Activated T-helper 9 cell treated with anti-CD3 and anti-CD28 coated beads, Interleukin-2, amount 50 U/mL, for 16 hours (primary cell): ENCODE results near the gene PET100.
"Not testable (repeated sequence)": the region's sequence is repeated elsewhere in the genome, so short reads cannot be mapped to it uniquely, and the experiment has no call there.

Experiments used
- DNase-seq: peaks from one replicate; pipeline ENCODE4 v3.0.0-alpha.2; 2020; ENCODE audit warnings: low read depth

Gene PET100

DNA sequence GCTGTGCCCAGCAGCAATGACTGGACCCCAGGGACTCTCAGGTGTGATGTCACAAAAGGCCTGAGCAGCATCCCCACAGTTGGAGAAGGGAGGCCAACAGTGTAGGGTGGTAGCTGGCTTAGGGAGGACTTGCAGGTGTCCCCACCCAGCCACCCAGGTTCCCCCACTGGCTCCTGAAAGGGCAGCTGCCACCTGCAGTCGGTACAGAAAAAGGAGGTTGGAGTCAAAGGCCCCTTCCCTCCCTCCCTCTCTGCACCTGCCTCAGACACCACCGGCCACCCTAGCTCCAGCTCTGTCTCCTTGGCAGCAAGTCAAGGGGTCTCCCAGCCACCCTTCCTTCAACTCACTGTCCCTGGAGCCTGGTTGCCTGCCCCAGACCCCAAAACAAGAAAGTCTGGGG, 4.1 kb downstream of the PET100 start, which contains the start of gene PCP2:
Gene PCP2, minus strand, starts transcription at position 22 of the 400 bp plus-strand sequence. CDS start 262 bp downstream, outside the sequence.
- no peak for DNase-seq

DNA sequence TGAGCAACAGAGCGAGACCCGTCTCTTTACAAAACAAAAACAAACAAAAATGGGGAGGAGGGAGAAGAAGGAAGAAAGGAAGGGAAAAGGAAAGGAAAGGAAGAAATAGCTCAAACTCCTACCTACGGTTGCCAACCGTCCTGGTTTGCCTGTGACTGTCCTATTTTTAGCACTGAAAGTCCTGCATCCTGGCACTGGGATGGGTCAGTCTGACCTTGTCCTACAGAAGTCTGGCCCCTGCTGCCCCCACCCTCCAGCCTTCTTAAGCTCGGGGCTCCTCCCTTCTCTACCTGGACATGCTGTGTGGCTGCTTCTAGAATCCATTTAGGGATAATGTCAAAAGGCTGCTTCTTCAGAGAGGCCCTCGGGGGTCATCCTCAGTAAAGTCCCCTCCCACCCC, 6.1 kb downstream of the PET100 start:
- no peak for DNase-seq

DNA sequence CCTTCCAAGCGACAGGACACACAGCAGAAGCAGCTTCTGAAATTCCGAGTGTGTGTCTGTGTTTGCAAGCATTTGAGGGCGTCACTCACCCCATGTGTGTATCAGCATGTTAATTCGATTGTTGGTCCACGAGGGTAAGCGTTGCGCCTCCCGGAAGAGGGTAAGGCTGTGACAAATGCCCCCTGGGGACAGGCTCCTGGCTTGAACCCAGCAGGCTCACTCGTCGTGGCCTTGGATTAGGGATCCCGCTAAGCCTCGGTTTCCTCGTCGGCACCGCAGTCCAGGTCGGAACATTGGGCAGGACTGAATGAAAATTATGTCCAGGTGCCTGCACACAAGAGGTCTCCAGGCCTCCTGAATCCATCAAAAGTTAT, 6.7 kb downstream of the PET100 start:
- no peak for DNase-seq

GRCh38 chr19:7636691-7637373, 7.2 kb downstream of the PET100 start, which contains the start of gene STXBP2:
Gene STXBP2 (plus strand): TSS chr19:7637110. CDS start chr19:7637150, 40 bp downstream.
- DNase-seq = peak; percentile 90

DNA sequence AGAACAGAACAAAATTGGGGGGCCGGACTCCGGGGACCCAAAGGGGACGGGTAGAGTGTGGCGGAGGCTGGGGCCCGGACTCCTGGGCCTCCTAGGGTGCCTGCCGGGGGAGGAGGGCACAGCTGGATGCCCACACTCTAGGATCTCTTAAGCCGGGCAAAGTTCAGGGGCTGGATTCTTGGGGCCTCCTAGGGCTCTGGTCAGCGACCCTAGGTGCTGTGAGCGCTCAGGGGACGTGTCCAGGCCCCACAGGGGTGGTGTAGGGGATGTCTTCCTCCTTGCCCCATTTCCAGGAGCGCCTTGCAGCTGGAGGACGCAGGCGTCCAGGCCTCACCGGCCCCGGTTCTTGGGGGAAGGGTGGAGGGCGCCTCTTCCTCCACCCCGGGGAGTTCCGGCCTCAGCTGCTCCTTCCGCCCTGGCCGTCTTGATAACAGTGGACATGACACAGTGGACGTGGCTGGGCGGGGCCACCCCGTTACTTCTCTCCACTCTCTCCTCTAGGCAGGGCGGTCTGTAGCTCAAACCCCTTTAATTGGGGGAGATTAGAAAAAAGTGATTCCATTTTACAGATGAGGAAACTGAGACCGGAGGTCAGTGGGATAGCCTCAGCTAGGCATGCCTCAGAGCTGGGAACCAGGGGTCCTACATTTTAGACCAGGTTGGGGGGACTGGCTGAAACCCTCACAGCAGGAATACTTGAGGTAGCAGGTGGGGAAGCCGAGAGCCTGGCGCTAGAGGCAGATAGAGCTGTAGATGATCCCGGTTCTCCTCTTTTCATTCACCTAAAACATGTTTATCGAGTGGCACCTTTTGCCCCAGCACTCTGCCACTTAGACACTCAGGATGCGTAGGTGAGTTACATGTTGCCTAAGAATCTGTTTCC, 8.0 kb downstream of the PET100 start:
- DNase-seq = no peak

GRCh38 chr19:7638802-7639465, 9.3 kb downstream of the PET100 start:
- DNase-seq = no peak

GRCh38 chr19:7639863-7640348, 10.3 kb downstream of the PET100 start:
- DNase-seq = no peak

DNA sequence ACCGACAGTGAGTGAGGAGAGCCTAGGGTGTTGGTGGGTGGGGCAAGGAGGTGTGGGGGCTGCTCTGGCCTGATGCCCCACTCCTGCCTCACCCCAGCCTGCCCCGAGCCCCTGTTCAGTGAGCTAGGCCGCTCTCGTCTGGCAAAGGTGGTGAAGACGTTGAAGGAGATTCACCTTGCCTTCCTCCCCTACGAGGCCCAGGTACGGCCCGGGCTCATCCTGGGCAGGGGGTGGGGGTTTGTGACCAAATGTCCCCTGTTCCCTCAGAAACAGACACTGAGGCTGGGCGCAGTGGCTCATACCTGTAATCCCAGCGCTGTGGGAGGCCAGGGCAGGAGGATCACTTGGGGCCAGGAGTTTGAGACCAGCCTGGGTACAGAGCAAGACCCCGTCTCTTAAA, 11.2 kb downstream of the PET100 start:
- DNase-seq = no peak

- no peak for DNase-seq
Observed at GRCh38 chr19:7641290-7642276, 12.0 kb downstream of the PET100 start.

DNA sequence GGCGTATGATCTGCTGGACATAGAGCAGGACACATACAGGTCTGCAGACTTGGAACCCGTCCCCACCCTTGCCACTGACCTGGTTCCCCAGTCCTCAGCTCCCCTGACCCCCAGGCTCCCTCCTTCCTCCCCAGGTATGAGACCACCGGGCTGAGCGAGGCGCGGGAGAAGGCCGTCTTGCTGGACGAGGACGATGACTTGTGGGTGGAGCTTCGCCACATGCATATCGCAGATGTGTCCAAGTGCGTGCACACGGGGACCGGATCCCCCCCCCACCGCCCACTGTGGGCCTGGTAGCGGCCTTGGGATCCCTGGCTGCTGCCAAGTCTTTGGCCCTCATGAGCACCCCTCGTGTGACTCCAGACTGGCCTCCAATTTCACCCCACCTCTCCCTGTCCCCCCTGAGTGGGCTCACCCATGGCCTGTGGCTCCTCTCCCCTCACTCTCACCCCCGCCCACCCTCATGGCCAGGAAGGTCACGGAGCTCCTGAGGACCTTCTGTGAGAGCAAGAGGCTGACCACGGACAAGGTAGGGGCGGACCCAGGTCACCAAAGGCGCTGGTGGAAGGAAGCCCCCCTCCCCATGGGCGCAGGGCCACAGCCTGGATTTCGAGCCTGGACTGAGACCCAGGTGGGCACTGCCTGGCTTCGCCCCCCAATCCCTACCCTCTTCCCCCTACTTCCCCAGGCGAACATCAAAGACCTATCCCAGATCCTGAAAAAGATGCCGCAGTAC, 12.9 kb downstream of the PET100 start:
- DNase-seq = no peak

- no peak for DNase-seq
Observed at GRCh38 chr19:7643031-7643415, 13.4 kb downstream of the PET100 start.

DNA sequence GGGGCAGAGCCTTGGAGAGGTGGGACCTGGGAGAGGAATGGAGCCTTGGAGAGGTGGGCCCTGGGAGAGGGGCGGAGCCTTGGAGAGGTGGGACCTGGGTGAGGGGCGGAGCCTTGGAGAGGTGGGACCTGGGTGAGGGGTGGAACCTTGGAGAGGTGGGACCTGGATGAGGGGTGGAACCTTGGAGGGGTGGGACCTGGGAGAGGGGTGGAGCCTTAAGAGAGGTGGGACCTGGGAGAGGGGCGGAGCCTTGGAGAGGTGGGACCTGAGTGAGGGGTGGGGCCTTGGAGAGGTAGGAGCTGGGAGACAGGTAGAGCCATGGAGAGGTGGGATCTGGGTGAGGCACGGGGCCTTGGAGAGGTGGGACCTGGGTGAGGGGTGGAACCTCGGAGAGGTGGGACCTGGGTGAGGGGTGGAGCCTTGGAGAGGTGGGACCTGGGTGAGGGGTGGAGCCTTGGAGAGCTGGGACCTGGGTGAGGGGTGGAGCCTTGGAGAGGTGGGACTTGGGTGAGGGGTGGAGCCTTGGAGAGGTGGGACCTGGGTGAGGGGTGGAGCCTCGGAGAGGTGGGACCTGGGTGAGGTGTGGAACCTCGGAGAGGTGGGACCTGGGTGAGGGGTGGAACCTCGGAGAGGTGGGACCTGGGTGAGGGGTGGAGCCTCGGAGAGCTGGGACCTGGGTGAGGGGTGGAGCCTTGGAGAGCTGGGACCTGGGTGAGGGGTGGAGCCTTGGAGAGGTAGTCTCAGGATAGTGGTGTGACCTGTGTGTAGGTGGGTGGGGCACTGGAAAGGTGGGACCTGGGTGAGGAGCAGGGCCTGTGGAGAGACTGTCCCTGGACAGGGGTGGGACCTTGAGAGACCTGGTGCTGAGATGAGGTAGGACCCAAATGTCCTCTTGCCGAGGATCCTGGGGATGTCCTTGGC, 14.3 kb downstream of the PET100 start:
- DNase-seq = not testable (repeated sequence)

- DNase-seq = no peak
Observed at GRCh38 chr19:7644550-7644877, 14.9 kb downstream of the PET100 start.

DNA sequence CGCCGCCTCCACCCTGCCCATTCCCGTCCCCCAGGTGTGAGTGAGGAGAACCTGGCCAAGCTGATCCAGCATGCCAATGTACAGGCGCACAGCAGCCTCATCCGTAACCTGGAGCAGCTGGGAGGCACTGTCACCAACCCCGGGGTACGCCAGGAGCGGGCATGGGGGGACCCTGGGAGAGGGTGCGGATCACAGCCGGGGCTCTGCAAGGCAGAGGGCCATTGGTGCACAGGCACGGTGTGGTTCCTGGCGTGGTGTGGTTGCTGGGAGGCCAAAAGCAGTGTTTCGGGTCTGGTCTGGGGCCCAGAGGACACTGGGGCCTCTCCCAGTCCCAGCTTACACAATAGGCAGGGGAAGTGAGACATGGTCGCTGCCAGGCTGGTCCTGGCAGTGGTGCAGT, 15.6 kb downstream of the PET100 start:
- DNase-seq = no peak

- no peak for DNase-seq
Observed at GRCh38 chr19:7645656-7646425, 16.2 kb downstream of the PET100 start.

- no peak for DNase-seq
Observed at GRCh38 chr19:7646426-7646700, 16.8 kb downstream of the PET100 start.

- DNase-seq = no peak
Observed at GRCh38 chr19:7647156-7647555, 17.6 kb downstream of the PET100 start.

DNA sequence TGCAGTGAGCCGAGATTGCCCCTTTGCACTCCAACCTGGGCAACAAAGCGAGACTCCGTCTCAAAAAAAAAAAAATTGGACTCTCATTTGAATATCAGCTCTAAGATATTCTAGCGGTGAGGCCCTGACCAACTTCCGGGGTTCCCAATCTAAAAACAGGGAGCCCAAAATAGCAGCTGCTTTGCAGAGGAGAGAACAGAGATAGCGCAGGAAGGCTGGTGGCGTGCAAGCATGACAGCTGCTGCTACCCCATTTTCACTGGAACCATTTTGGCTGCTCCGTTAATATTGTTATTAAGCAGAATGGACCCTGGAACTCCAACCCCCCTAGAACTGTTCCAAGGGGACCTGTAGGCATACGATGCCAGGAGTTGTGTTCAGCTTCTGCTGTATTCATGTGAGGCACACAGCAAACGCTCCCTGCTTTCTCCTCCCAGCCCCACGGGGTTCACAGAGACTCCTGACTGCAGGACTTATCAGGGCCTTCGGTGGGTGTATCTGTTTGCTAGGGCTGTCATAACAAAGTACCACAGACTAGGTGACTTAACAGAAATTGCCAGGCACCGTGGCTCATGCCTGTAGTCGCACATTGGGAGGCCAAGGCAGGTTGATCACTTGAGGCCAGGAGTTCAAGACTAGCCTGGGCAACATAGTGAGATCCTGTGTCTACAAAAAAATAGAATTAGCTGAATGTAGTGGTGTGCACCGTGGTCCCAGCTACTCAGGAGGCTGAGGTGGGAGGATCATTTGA, 18.8 kb downstream of the PET100 start:
- DNase-seq = no peak
